ENCODE measurements around the gene MSRB3. TPM values are rescaled to one million over a fixed set of nuclear protein-coding genes. Genes with fewer than 3 reads are reported as not detected.

MSRB3 gene
- total RNA-seq, 5 donors from 2014 or later (not counting 1 experiment from before 2014, with no cell fraction given), result 0.22 to 0.90 (median 0.56) TPM

DNA sequence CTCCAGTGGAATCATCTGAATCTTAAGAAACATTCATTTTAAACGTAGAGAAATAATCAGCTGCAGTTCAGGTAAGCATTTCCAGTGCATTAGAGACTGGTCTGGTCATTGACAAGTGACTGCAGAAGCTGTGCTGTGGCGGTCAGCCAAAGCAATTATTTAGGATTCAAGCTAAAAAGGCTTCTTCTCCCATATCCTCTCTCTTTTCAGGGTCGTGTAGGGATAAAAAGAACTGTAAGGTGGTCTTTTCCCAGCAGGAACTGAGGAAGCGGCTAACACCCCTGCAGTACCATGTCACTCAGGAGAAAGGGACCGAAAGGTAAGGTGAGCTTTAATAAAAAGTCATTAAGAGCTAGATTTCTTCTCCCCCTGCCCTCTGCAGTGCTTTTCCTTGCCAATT, 48.1 kb downstream of the MSRB3 start:
- no peak for DNase-seq
- Mint-ChIP-seq H3K27ac (no peak overlapping the region), H3K4me1 (no peaks in the 10 kb centered on the region), H3K27me3 (peaks cover 9 to 16% of the 10 kb centered on the region in 2 donors), H3K9me3 (no peaks in the 10 kb centered on the region), H3K4me3 (no peak overlapping the region), H3K36me3 (no peaks in the 10 kb centered on the region)
- Histone ChIP-seq H3K9me3 (no peaks in the 10 kb centered on the region), H3K36me3 (ENCODE audit: control insufficient read depth in 2 of 2, extremely low read depth in 1 of 2, insufficient read depth in 1 of 2, low read length in 1 of 2) (no peaks in the 10 kb centered on the region), H3K27ac (ENCODE audit: low read length) (no peak overlapping the region), H3K27me3 (replicated peaks in 1 of 2; ENCODE audit: control insufficient read depth in 2 of 2, extremely low read depth in 1 of 2, insufficient read depth in 2 of 2, low read length in 1 of 2) (peaks cover 0 to 4% of the 10 kb centered on the region in 2 experiments), H3K4me3 (ENCODE audit: control insufficient read depth in 1 of 2, extremely low read depth in 1 of 2, low read length in 1 of 2) (no peak overlapping the region), H3K4me1 (ENCODE audit: control insufficient read depth in 1 of 2, extremely low read depth in 1 of 2, insufficient read depth in 2 of 2, low read length in 2 of 2) (no peaks in the 10 kb centered on the region)
- ChIA-PET POLR2A (no interaction called here), CTCF (no interaction called here)
- ATAC-seq (replicated peaks in 1 of 4), result no peak
- 78% methylated on average over 1 of the region's 5 CpGs for WGBS (ENCODE audit: insufficient coverage)

DNA sequence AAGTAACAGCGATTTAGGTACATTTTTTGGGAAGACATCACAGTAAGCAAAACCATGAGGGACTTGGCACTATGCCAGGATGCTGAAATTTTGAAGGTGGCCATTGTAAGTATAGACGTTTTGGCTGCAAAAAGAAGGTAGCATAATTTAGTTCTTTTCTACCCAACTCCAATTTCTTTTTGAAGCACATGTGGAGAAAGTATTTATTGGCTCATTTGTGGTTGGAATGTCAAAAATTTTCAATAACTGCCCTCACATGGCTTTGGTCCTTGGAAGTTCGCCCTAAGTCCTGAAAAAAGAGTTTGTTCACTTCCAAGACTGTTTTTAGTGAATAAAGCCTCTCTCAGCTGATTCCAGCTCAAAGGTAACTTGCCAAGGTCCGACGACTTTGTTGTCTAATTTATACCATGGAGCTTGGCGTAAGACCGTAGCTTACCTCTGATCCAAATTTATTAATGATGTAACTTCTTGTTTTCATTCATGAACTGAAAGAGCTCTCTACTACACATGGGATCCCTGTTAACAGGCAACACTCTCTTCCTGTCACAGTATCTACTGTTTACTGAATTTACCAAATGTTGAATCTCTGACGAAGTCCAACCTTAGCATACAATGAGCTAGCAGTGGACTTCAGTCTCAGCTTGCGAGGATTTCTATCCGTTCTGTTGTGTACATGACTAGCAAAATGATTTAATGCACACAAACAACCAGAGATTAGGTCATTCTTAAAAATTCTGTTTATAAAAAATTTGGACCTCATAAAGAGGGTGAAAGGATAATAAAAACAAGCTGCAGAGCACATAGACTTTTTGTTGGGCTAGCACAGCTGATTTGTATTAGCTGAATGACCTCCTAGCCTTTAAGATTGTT, 49.0 kb downstream of the MSRB3 start:
- Mint-ChIP-seq H3K4me1 (no peaks in the 10 kb centered on the region), H3K9me3 (no peaks in the 10 kb centered on the region), H3K27ac (no peak overlapping the region), H3K27me3 (peaks cover 9 to 11% of the 10 kb centered on the region in 2 donors), H3K4me3 (no peak overlapping the region), H3K36me3 (no peaks in the 10 kb centered on the region)
- 80% methylated on average over 3 of the region's 10 CpGs for WGBS (ENCODE audit: insufficient coverage)
- peaks cover 0 to 6% of the 10 kb centered on the region in 2 experiments for H3K27me3 ChIP-seq (replicated peaks in 1 of 2; ENCODE audit: control insufficient read depth in 2 of 2, extremely low read depth in 1 of 2, insufficient read depth in 2 of 2, low read length in 1 of 2)
- no peaks in the 10 kb centered on the region for H3K36me3 ChIP-seq (ENCODE audit: control insufficient read depth in 2 of 2, extremely low read depth in 1 of 2, insufficient read depth in 1 of 2, low read length in 1 of 2)
- H3K4me1 ChIP-seq (ENCODE audit: control insufficient read depth in 1 of 2, extremely low read depth in 1 of 2, insufficient read depth in 2 of 2, low read length in 2 of 2), result no peaks in the 10 kb centered on the region
- DNase-seq, result no peak
- no peak overlapping the region for H3K4me3 ChIP-seq (ENCODE audit: control insufficient read depth in 1 of 2, extremely low read depth in 1 of 2, low read length in 1 of 2)
- ChIA-PET CTCF (no interaction called here), POLR2A (interaction anchor here in 1 of 2 donors (0.5 kb wide), 1 partner anchor 398 kb away, joined by 4 read pairs; no protein-coding TSS in a partner anchor)
- no peak overlapping the region for H3K27ac ChIP-seq (ENCODE audit: low read length)
- no peaks in the 10 kb centered on the region for H3K9me3 ChIP-seq
- no peak for ATAC-seq (replicated peaks in 1 of 4)

- Histone ChIP-seq H3K4me3 (ENCODE audit: control insufficient read depth in 1 of 2, extremely low read depth in 1 of 2, low read length in 1 of 2) (no peak overlapping the region), H3K36me3 (ENCODE audit: control insufficient read depth in 2 of 2, extremely low read depth in 1 of 2, insufficient read depth in 1 of 2, low read length in 1 of 2) (no peaks in the 10 kb centered on the region), H3K27me3 (replicated peaks in 1 of 2; ENCODE audit: control insufficient read depth in 2 of 2, extremely low read depth in 1 of 2, insufficient read depth in 2 of 2, low read length in 1 of 2) (peaks cover 0 to 6% of the 10 kb centered on the region in 2 experiments), H3K4me1 (ENCODE audit: control insufficient read depth in 1 of 2, extremely low read depth in 1 of 2, insufficient read depth in 2 of 2, low read length in 2 of 2) (no peaks in the 10 kb centered on the region), H3K27ac (ENCODE audit: low read length) (no peak overlapping the region), H3K9me3 (no peaks in the 10 kb centered on the region)
- Mint-ChIP-seq H3K27ac (no peak overlapping the region), H3K9me3 (no peaks in the 10 kb centered on the region), H3K4me1 (no peaks in the 10 kb centered on the region), H3K4me3 (no peak overlapping the region), H3K27me3 (peaks cover 4 to 13% of the 10 kb centered on the region in 2 donors), H3K36me3 (no peaks in the 10 kb centered on the region)
- DNase-seq (no peak), ATAC-seq (replicated peaks in 1 of 4) (no peak)
- ChIA-PET CTCF (no interaction called here), POLR2A (no interaction called here)
- WGBS (ENCODE audit: insufficient coverage), result no CpG with 5 or more reads among the region's 3 CpGs
Measured at GRCh38 chr12:65329721-65330120, 51.2 kb downstream of the MSRB3 start.

DNA sequence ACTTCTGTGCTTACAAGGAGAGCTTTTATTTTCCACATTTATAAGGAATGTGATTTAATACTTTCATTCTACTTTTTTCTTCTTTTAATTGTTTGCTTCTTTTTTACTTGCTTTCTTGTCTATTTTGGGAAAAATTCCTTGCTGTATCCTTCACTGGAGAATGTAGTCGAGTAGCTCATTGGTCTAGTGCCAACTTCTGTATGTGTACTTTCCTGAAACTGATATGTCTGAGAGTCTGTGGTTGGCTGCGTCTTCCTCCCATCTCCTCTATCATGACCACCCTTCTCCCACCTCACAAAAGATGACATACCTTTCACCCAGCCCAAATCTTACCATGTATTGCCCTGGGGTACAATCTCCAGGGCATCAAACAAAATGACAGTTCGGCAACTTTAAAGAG, 51.8 kb downstream of the MSRB3 start:
- no peaks in the 10 kb centered on the region for H3K9me3 Mint-ChIP-seq
- POLR2A ChIA-PET, result no interaction called here
- Histone ChIP-seq H3K27ac (ENCODE audit: low read length) (no peak overlapping the region), H3K4me1 (ENCODE audit: control insufficient read depth in 1 of 2, extremely low read depth in 1 of 2, insufficient read depth in 2 of 2, low read length in 2 of 2) (no peaks in the 10 kb centered on the region), H3K4me3 (ENCODE audit: control insufficient read depth in 1 of 2, extremely low read depth in 1 of 2, low read length in 1 of 2) (no peak overlapping the region), H3K36me3 (ENCODE audit: control insufficient read depth in 2 of 2, extremely low read depth in 1 of 2, insufficient read depth in 1 of 2, low read length in 1 of 2) (no peaks in the 10 kb centered on the region), H3K9me3 (no peaks in the 10 kb centered on the region), H3K27me3 (replicated peaks in 1 of 2; ENCODE audit: control insufficient read depth in 2 of 2, extremely low read depth in 1 of 2, insufficient read depth in 2 of 2, low read length in 1 of 2) (peaks cover 0 to 6% of the 10 kb centered on the region in 2 experiments)
- DNase-seq, result no peak
- H3K4me1 Mint-ChIP-seq, result no peaks in the 10 kb centered on the region
- WGBS (ENCODE audit: insufficient coverage), result no CpG with 5 or more reads among the region's 3 CpGs
- no peaks in the 10 kb centered on the region for H3K36me3 Mint-ChIP-seq
- no peak overlapping the region for H3K4me3 Mint-ChIP-seq
- H3K27me3 Mint-ChIP-seq, result peaks cover 4 to 13% of the 10 kb centered on the region in 2 donors
- CTCF ChIA-PET, result no interaction called here
- no peak for ATAC-seq (replicated peaks in 1 of 4)
- no peak overlapping the region for H3K27ac Mint-ChIP-seq

GRCh38 chr12:65331456-65331855, 53.0 kb downstream of the MSRB3 start:
- WGBS (ENCODE audit: insufficient coverage), result 92% methylated on average over 8 of the region's 8 CpGs
- Mint-ChIP-seq H3K27ac (no peak overlapping the region), H3K36me3 (no peaks in the 10 kb centered on the region), H3K27me3 (peaks cover 8 to 15% of the 10 kb centered on the region in 2 donors), H3K4me1 (no peaks in the 10 kb centered on the region), H3K9me3 (no peaks in the 10 kb centered on the region), H3K4me3 (no peak overlapping the region)
- POLR2A ChIA-PET, result no interaction called here
- CTCF ChIA-PET, result no interaction called here
- no peaks in the 10 kb centered on the region for H3K36me3 ChIP-seq (ENCODE audit: control insufficient read depth in 2 of 2, extremely low read depth in 1 of 2, insufficient read depth in 1 of 2, low read length in 1 of 2)
- no peaks in the 10 kb centered on the region for H3K4me1 ChIP-seq (ENCODE audit: control insufficient read depth in 1 of 2, extremely low read depth in 1 of 2, insufficient read depth in 2 of 2, low read length in 2 of 2)
- no peak overlapping the region for H3K4me3 ChIP-seq (ENCODE audit: control insufficient read depth in 1 of 2, extremely low read depth in 1 of 2, low read length in 1 of 2)
- H3K27me3 ChIP-seq (replicated peaks in 1 of 2; ENCODE audit: control insufficient read depth in 2 of 2, extremely low read depth in 1 of 2, insufficient read depth in 2 of 2, low read length in 1 of 2), result peaks cover 0 to 6% of the 10 kb centered on the region in 2 experiments
- DNase-seq (no peak), ATAC-seq (replicated peaks in 1 of 4) (no peak)
- H3K9me3 ChIP-seq, result no peaks in the 10 kb centered on the region
- H3K27ac ChIP-seq (ENCODE audit: low read length), result no peak overlapping the region

DNA sequence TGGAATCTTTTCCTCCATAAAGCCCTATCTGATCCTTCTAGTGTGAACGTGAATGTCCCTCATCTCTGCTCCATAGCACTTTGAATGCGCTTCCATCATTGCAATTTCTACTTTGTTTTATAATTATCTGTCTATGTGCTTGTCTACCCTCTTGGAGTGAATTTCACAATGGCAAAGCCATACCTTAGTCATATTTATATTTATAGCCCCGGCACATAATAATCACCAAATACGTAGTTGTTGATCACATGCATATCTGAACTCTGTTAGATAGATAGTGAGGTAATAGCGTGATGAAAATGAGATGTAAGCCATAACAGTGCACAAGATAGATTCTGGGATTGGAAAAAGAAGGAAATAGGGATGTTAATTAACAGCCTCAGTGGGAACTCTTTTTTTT, 55.2 kb downstream of the MSRB3 start:
- Histone ChIP-seq H3K4me1 (ENCODE audit: control insufficient read depth in 1 of 2, extremely low read depth in 1 of 2, insufficient read depth in 2 of 2, low read length in 2 of 2) (no peaks in the 10 kb centered on the region), H3K4me3 (ENCODE audit: control insufficient read depth in 1 of 2, extremely low read depth in 1 of 2, low read length in 1 of 2) (no peak overlapping the region), H3K27ac (ENCODE audit: low read length) (no peak overlapping the region), H3K27me3 (replicated peaks in 1 of 2; ENCODE audit: control insufficient read depth in 2 of 2, extremely low read depth in 1 of 2, insufficient read depth in 2 of 2, low read length in 1 of 2) (peaks cover 0 to 6% of the 10 kb centered on the region in 2 experiments), H3K9me3 (no peaks in the 10 kb centered on the region), H3K36me3 (ENCODE audit: control insufficient read depth in 2 of 2, extremely low read depth in 1 of 2, insufficient read depth in 1 of 2, low read length in 1 of 2) (no peaks in the 10 kb centered on the region)
- Mint-ChIP-seq H3K9me3 (no peaks in the 10 kb centered on the region), H3K4me3 (no peak overlapping the region), H3K27me3 (peaks cover 8 to 14% of the 10 kb centered on the region in 2 donors), H3K27ac (no peak overlapping the region), H3K36me3 (no peaks in the 10 kb centered on the region), H3K4me1 (no peaks in the 10 kb centered on the region)
- no peak for ATAC-seq (replicated peaks in 1 of 4)
- ChIA-PET CTCF (no interaction called here), POLR2A (no interaction called here)
- DNase-seq, result no peak
- 67% methylated on average over 2 of the region's 5 CpGs for WGBS (ENCODE audit: insufficient coverage)
